ENCODE results near the gene APBA1. TPM values are rescaled to one million over a fixed set of nuclear protein-coding genes. Genes with fewer than 3 reads are reported as not detected.
A peak's percentile ranks its signal among the peaks of the same experiment; 100 is the strongest.

Gene APBA1
- total and polyA plus RNA-seq, 11 donors = 0.61 to 6.2 (median 2.2) TPM

DNA sequence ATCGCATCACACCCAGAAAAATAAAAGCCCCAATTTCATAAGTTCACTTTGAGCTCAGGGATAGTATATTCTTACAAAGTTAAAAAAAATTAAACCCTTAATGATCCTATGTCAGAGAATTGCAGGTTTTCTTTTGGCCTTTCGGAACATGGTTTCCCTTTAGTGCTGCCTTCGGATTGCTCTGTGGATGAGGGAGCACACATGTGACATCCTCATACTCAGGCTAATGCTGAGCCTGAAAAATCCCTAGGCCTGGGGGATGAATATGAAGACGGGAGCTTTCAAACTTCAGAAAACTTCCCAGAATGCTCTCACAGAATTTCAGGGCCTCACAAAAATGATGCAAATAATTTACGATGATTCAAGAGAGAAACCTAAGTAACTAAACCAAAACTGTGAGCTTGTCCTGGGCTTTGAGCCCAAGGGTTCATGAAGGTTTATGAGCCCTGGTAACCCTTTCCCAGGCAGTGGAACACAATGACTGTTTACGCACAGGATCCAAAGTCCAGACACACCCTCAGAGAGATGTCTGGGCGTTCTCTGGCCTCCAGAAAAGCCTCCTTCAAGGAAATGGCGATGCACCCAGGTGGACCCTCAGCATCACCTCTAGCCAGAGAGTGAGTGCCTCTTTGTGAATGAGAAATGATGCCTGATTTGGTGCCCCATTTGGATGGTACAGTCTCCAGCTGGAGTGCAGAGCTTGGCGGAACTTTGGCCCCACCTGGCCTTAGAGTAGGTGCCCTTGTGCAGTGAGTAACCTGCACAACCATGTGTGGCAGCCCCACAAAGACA lies 201.8 kb downstream of the APBA1 start:
- Histone ChIP-seq H3K36me3 (peaks cover 0 to 9% (median 0%) of the 10 kb centered on the region in 9 donors), H3K9me3 (no peaks in the 10 kb centered on the region), H3K27ac (peak overlapping the region in 4 of 12 donors; percentile 2 to 15 (median 8)), H3K4me1 (peaks cover 0 to 6% (median 0%) of the 10 kb centered on the region in 12 donors), H3K27me3 (no peaks in the 10 kb centered on the region), H3K4me3 (no peak overlapping the region)
- WGBS, 4 donors = 89 to 92% (median 91%) methylated on average over 7 to 9 of the region's 9 CpGs
- DNase-seq (no peak), ATAC-seq (peak in 2 of 4 donors; percentile 33 to 40)
- TF ChIP-seq CTCF (IDR thresholded peaks at IDR 0.05) = no peak
- TF ChIP-seq POLR2A (IDR thresholded peaks at IDR 0.05) = no peak
- intact Hi-C loops (cut with DNase I) = no loop called here

DNA sequence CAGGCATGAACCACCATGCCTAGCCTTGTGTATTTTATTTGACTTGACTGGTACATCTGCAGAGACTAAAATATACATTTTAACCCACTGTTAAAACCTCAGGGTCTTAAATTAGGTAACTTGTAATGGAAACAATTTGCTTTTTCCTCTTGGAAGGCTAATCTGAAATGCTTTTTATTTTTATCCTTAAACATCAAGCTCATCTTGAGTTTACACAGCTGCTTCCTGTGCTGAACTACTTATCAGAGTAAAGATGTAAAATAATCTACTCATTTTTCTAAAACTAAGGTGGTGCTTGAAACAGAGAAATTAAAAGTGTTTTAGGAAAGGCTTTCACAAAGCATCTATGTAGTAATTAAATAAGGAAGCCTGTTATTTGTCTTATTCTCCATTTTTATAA lies 203.0 kb downstream of the APBA1 start:
- TF ChIP-seq CTCF (IDR thresholded peaks at IDR 0.05) = no peak
- TF ChIP-seq POLR2A (IDR thresholded peaks at IDR 0.05) = no peak
- Histone ChIP-seq H3K4me3 (no peak overlapping the region), H3K27ac (peak overlapping the region in 3 of 12 donors; percentile 36 to 68 (median 61)), H3K4me1 (peaks cover 0 to 8% (median 0%) of the 10 kb centered on the region in 12 donors), H3K9me3 (no peaks in the 10 kb centered on the region), H3K27me3 (no peaks in the 10 kb centered on the region), H3K36me3 (peaks cover 0 to 9% (median 0%) of the 10 kb centered on the region in 9 donors)
- DNase-seq (no peak), ATAC-seq (no peak)
- intact Hi-C loops (cut with DNase I) = no loop called here

DNA sequence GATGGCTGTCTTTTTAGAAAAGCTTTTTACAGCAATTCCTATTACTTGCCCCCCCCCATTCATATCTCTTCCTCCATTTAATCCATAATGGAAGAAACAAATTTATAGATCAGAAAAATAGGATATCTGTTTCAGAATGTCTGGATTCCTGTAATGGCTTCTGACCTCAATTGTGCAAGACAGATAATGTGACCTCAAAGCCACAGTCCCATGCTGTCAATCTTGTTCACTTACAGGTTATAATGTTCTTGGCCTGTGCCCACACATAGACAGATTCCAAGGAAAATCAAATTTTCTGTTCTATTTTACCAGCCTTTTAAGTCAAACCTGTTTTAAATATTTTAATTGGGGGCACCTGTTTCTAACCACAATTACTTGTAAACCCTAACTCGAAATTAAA lies 203.8 kb downstream of the APBA1 start:
- Histone ChIP-seq H3K27me3 (no peaks in the 10 kb centered on the region), H3K36me3 (peaks cover 0 to 9% (median 0%) of the 10 kb centered on the region in 9 donors), H3K4me1 (peaks cover 0 to 8% (median 0%) of the 10 kb centered on the region in 12 donors), H3K4me3 (no peak overlapping the region), H3K9me3 (no peaks in the 10 kb centered on the region), H3K27ac (peak overlapping the region in 3 of 12 donors; percentile 36 to 68 (median 61))
- 84 to 99% (median 92%) methylated on average over 1 of the region's 1 CpG for WGBS, 4 donors
- intact Hi-C loops (cut with DNase I) = no loop called here
- no peak for ATAC-seq
- no peak for TF ChIP-seq POLR2A (IDR thresholded peaks at IDR 0.05)
- DNase-seq = no peak

GRCh38 chr9:69466151-69466550 lies 206.0 kb downstream of the APBA1 start:
- Histone ChIP-seq H3K4me3 (no peak overlapping the region), H3K36me3 (peaks cover 0 to 9% (median 0%) of the 10 kb centered on the region in 9 donors), H3K27me3 (no peaks in the 10 kb centered on the region), H3K4me1 (peaks cover 0 to 8% (median 0%) of the 10 kb centered on the region in 12 donors), H3K27ac (peak overlapping the region in 5 of 12 donors; percentile 11 to 62 (median 48)), H3K9me3 (no peaks in the 10 kb centered on the region)
- DNase-seq = no peak
- peak in 1 of 4 donors; percentile 5 for ATAC-seq
- intact Hi-C loops (cut with DNase I) = no loop called here
- no peak for TF ChIP-seq CTCF (IDR thresholded peaks at IDR 0.05)
- no peak for TF ChIP-seq POLR2A (IDR thresholded peaks at IDR 0.05)
- 85 to 90% (median 88%) methylated on average over 8 of the region's 8 CpGs for WGBS, 4 donors

Data from heart left ventricle (tissue), 16 donors.